ENCODE results near the gene FUZ. TPM values are rescaled to one million over a fixed set of nuclear protein-coding genes. Genes with fewer than 3 reads are reported as not detected.

Gene FUZ
- polyA plus RNA-seq, 1 of the 3 experiments (the other 2 are of a cell fraction) = 29.9 TPM

GRCh38 chr19:49776371-49776764 lies 36.7 kb downstream of the FUZ start (continued):
- no peak for TF ChIP-seq CTCF (IDR thresholded peaks at IDR 0.05)

GRCh38 chr19:49775742-49776370 lies 37.2 kb downstream of the FUZ start:
- Histone ChIP-seq H3K4me3 (ENCODE audit: low read depth in 2 of 2, low read length in 1 of 2) (no peak overlapping the region), H3K9me2 (no peaks in the 10 kb centered on the region), H3K4me1 (ENCODE audit: control insufficient read depth in 1 of 2, insufficient read depth in 2 of 2, low read depth in 1 of 2, low read length in 1 of 2) (no peaks in the 10 kb centered on the region), H3F3A (replicated peaks; ENCODE audit: insufficient read depth) (peaks cover 3% of the 10 kb centered on the region), H3K9ac (no peak overlapping the region), H3K79me2 (ENCODE audit: insufficient read depth) (peaks cover 88% of the 10 kb centered on the region), H3K9me3 (no peaks in the 10 kb centered on the region), H3K27ac (ENCODE audit: low read depth in 2 of 2, low read length in 1 of 2) (no peak overlapping the region), H2AFZ (ENCODE audit: low read depth) (no peak overlapping the region), H3K4me2 (no peak overlapping the region), H4K20me1 (ENCODE audit: insufficient read depth) (peaks cover 12% of the 10 kb centered on the region), H3K27me3 (ENCODE audit: insufficient read depth) (no peaks in the 10 kb centered on the region), H3K36me3 (replicated peaks in 1 of 2; ENCODE audit: control insufficient read depth in 1 of 2, insufficient read depth in 2 of 2, low read length in 1 of 2) (no peaks in the 10 kb centered on the region)
- DNase-seq = no peak
- WGBS (ENCODE audit: low lambda C conversion rate) = over 99% methylated on average over 19 of the region's 20 CpGs
- ChIA-PET POLR2A (no interaction called here), CTCF (no interaction called here)
- TF ChIP-seq GATA2 (CRISPR knock-in tag; IDR thresholded peaks at IDR 0.05) (no peak), EP300 (IDR thresholded peaks at IDR 0.05; ENCODE audit: borderline replicate concordance in 1 of 2, low read depth in 1 of 2, low read length in 1 of 2) (no peak), TEAD4 (IDR thresholded peaks at IDR 0.05; ENCODE audit: borderline replicate concordance, insufficient read depth) (no peak), FOSL2 (IDR thresholded peaks at IDR 0.05; ENCODE audit: borderline replicate concordance, low read depth) (no peak), JUND (IDR thresholded peaks at IDR 0.05) (no peak), POLR2AphosphoS5 (IDR thresholded peaks at IDR 0.05; ENCODE audit: low read depth, low read length) (no peak), YY1 (IDR thresholded peaks at IDR 0.05; ENCODE audit: low read depth) (no peak), RAD21 (IDR thresholded peaks at IDR 0.05; ENCODE audit: low read length) (no peak)

GRCh38 chr19:49774969-49775368 lies 38.1 kb downstream of the FUZ start:
- over 99% methylated on average over 8 of the region's 8 CpGs for WGBS (ENCODE audit: low lambda C conversion rate)
- POLR2A ChIA-PET = no interaction called here

More at GRCh38 chr19:49774969-49775368, 38.1 kb downstream of the FUZ start:
- no peak overlapping the region for H3K9ac ChIP-seq
- peaks cover 94% of the 10 kb centered on the region for H3K79me2 ChIP-seq (ENCODE audit: insufficient read depth)
- H3K27me3 ChIP-seq (ENCODE audit: insufficient read depth) = no peaks in the 10 kb centered on the region
- H3K4me2 ChIP-seq = no peak overlapping the region
- peaks cover 12% of the 10 kb centered on the region for H4K20me1 ChIP-seq (ENCODE audit: insufficient read depth)
- no peaks in the 10 kb centered on the region for H3K36me3 ChIP-seq (replicated peaks in 1 of 2; ENCODE audit: control insufficient read depth in 1 of 2, insufficient read depth in 2 of 2, low read length in 1 of 2)
- no peaks in the 10 kb centered on the region for H3K4me1 ChIP-seq (ENCODE audit: control insufficient read depth in 1 of 2, insufficient read depth in 2 of 2, low read depth in 1 of 2, low read length in 1 of 2)
- TF ChIP-seq TCF12 (IDR thresholded peaks at IDR 0.05) (no peak), RXRA (IDR thresholded peaks at IDR 0.05; ENCODE audit: borderline replicate concordance, low read depth) (no peak), SIN3A (IDR thresholded peaks at IDR 0.05; ENCODE audit: borderline replicate concordance, low read depth, low read length) (no peak), NFIC (IDR thresholded peaks at IDR 0.05; ENCODE audit: borderline replicate concordance) (no peak), USF1 (IDR thresholded peaks at IDR 0.05; ENCODE audit: borderline replicate concordance, low read depth) (no peak), CTCF (IDR thresholded peaks at IDR 0.05) (no peak), JUND (IDR thresholded peaks at IDR 0.05) (no peak), GABPA (IDR thresholded peaks at IDR 0.05; ENCODE audit: low read depth) (no peak), PBX3 (IDR thresholded peaks at IDR 0.05) (no peak), NRF1 (IDR thresholded peaks at IDR 0.05; ENCODE audit: low read depth, low read length) (no peak), USF2 (IDR thresholded peaks at IDR 0.05; ENCODE audit: borderline replicate concordance, low read depth, low read length) (no peak), RAD21 (IDR thresholded peaks at IDR 0.05; ENCODE audit: low read length) (no peak), EP300 (IDR thresholded peaks at IDR 0.05; ENCODE audit: borderline replicate concordance in 1 of 2, low read depth in 1 of 2, low read length in 1 of 2) (no peak), RCOR1 (IDR thresholded peaks at IDR 0.05; ENCODE audit: low read length) (no peak), YY1 (IDR thresholded peaks at IDR 0.05; ENCODE audit: low read depth) (no peak), RFX5 (IDR thresholded peaks at IDR 0.05; ENCODE audit: low read length) (no peak)
- no peaks in the 10 kb centered on the region for H3K9me2 ChIP-seq
- DNase-seq = no peak
- CTCF ChIA-PET = no interaction called here
- H3K4me3 ChIP-seq (ENCODE audit: low read depth in 2 of 2, low read length in 1 of 2) = no peak overlapping the region
- no peak overlapping the region for H3K27ac ChIP-seq (ENCODE audit: low read depth in 2 of 2, low read length in 1 of 2)
- H2AFZ ChIP-seq (ENCODE audit: low read depth) = no peak overlapping the region
- no peaks in the 10 kb centered on the region for H3K9me3 ChIP-seq
- peaks cover 3% of the 10 kb centered on the region for H3F3A ChIP-seq (replicated peaks; ENCODE audit: insufficient read depth)

Data from SK-N-SH (cell line).